22Rv1 (cell line): Measurements from ENCODE around the gene LTBP2.

ENCODE experiments used
- CTCF ChIP-seq: fragments of 450-650 bp; IDR thresholded peaks from 2 replicates; pipeline ENCODE4 v1.5.1; 2017; ENCODE audit warnings: mild to moderate bottlenecking
- ZFX ChIP-seq: fragments of 450-650 bp; IDR thresholded peaks from 2 replicates; pipeline ENCODE4 v1.6.1; 2017; ENCODE audit warnings: antibody characterized with exemption, borderline replicate concordance

- peak; percentile 70 for TF ChIP-seq CTCF
- no peak for TF ChIP-seq ZFX
Observed at GRCh38 chr14:74502236-74503019, 109.6 kb downstream of the LTBP2 start.
